GM19035 (cell line): Measurements from ENCODE around the gene PTPRCAP.
A peak's percentile ranks its signal among the peaks of the same experiment; 100 is the strongest.
"Not testable (repeated sequence)": the region's sequence is repeated elsewhere in the genome, so short reads cannot be mapped to it uniquely, and the experiment has no call there.

Source experiments
- ATAC-seq: cut with Tn5 transposase; IDR thresholded peaks from one replicate; pipeline ENCODE4 v1.9.1; 2021; ENCODE audit not compliant: unreplicated experiment

Gene PTPRCAP

DNA sequence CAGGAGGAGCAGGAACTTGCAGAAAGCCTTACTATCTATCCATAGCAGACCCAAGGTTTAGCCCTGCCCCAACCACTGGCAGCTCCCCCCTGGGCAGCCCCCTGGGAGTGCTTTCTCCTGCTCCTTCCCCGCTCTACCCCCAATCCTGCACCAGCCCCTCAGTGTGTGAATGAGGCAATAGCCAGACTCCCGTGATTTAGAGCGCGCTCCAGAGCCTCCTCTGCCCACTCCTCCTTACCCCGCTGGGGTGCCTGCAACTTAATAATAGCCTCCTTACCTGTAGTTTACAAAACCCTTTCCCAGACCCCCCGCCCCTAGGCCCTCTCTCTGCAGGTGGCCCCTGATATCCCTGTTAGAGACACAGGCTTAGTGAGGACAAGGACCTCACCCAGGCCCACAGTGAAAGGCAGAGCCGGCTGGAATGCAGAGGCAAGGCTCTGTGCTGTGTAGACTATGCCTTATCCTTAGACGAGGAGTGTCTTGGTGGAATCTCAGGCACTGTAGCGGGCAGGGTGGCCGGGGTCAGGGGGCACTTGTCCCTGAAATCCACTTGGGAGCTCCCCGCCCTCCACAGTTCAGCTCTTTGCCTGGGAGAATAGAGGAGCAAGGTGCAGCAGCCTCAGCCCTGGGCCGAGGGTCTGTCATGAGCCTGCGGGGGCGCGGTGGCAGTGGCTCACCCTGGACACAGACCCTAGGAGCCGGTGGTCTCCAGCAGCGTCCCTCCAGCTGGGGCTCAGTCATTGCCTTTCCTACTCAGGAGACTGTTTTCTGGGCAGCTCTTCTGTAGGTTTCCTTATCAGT lies 26.3 kb downstream of the PTPRCAP start:
- no peak for ATAC-seq

DNA sequence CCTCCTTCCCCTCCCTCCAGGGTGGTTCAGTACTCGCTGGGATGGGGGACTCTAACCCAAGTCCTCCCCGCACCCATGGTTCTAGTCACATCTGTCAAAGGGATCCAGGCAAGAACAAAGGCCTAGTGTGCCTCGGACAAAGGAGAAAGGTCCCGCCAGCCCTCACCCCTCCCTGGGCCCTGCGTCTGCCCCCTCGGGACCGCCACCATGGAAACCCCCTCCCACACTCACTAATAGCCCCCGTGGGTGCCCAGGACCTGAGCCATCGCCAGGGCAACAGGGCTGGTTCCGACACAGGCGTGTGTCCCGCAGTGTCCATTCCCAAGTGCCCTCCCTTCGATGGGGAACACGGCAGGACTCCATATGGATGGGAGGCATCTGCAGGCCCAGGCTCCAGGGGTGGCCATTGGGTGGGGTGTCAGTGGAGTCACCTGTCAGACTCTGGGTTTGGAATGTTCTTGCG lies 27.1 kb downstream of the PTPRCAP start:
- no peak for ATAC-seq

DNA sequence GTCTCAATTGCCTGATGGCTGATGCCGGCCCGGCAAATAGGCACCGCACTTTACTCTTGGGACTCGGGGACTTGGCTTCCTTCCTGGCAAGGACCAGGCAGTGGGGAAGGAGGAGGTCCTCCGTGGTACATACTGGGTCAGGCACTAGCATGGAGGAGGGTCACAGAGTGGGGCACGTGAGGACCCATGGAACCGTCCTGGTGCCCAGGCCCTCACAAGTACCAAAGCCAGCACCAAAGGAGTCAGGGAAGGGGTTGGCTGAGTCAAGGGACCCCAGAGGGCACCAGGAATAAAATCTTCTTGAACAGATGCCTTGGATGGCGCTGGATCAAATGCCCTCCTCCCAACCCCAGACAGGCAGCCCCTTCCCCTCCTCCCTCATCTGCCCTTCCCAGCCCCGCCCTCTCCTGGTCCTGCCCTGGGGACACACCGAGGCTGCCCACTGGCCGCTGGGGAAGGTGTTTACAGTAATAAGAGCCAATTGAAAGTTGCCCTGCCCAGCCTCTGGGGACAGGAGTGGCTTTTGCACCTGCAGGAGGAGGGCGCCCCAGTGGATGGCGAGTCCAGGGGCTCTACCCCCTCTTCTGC lies 27.6 kb downstream of the PTPRCAP start:
- no peak for ATAC-seq

DNA sequence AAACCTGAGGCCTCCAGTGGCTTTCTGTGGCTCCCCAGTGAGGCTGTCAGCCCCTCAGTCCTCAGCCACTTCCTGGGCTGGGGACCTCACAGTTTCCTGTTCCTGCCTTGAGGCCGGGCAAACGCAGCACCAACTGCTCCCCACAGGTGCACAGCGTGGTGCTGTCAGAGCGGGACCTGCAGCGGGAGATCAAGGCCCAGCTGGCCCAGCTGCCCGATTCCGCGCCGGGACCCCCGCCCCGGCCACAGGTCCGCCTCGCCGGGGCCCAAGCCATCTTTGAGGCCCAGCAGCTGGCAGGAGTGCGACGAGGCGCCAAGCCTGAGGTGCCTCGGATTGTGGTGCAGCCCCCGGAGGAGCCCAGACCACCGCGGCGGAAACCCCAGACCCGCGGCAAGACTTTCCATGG lies 28.2 kb downstream of the PTPRCAP start:
- ATAC-seq, result peak; percentile 65

DNA sequence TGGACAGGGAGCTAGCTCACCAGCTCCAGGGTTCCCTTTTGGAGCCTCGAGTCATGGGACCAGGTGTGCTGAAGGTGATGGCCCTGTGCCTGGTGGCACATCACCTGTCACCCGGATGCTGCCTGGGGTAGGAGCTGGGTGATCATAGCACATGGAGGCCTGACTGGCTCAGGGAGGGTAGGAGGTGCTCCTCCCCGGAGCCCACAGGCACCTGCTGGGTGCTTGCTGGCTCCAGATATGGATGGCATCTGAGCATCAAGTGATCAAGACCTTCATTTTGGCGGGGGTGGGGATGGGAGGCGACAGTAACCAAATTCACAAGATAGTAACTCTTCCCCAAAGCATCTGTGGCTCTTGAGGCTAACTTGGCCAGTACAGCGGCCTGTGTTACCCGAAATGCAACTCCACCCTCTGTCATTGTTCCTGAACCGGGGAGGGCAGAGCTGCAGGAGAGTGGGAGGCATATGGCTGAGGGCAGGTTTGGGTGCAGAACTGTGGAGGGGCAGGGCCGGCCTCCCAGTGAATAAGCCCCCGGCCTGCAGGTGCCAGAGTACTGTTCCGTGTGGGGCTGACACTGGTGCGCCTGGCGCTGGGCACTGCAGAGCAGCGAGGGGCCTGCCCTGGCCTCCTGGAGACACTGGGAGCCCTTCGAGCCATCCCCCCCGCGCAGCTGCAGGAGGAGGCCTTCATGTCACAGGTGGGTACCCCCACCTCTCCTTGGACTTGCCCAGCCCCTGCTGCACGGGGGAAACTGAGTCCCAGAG lies 28.9 kb downstream of the PTPRCAP start:
- peak; percentile 6 for ATAC-seq

DNA sequence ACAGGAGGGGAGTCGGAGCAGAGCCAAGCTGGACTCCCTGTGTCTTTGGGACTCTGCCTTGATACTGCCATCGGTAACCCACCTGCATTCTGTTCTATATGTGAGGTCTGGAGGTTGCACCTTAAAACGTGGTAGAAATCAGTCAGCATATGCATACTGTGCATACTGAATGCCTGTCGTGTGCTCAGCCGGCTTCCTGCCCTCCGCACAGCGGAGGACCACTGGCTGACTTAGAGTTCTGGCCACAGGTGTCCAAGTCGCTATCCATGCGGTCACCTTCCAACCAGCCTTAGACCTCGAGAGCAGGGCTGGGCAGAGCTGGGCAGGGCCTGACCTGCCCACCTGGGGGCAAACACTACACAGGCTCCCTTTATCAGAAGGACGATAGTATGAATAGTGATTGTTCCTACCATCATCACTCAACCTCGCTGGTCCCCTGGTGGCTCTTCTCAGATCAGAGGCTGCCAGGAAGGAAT lies 29.8 kb downstream of the PTPRCAP start:
- ATAC-seq, result no peak

DNA sequence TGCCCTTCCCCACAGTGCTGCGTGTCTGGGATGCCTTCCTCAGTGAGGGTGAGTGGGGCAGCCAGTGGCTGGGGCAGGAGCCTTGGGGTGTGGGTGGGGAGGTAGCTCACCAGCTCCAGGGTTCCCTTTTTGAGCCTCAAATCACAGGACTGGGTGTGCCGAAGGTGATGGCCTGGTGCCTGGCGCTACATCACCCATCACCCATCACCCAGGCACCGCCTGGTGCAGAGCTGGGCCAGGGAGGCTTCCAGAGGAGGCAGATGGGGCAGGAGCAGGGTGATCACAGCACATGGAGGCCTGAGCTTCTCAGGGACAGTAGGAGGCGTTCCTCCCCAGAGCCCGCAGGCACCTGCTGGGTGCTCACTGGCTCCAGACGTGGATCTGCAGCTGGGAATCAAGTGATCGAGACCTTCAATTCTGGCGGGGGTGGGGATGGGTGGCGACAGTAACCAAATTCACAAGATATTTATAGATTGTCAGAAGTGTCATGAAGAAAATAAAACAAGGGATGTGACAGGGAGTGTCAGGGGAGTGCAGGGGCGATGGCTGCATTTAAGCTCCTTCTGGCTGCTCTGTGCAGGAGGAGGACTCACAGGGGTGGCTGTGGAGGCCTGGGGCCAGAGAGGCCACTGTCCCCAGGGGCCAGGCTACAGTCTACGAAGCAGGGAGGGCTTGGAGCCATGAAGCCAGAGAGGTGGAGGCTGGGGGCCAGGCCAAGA lies 30.4 kb downstream of the PTPRCAP start:
- no peak for ATAC-seq

DNA sequence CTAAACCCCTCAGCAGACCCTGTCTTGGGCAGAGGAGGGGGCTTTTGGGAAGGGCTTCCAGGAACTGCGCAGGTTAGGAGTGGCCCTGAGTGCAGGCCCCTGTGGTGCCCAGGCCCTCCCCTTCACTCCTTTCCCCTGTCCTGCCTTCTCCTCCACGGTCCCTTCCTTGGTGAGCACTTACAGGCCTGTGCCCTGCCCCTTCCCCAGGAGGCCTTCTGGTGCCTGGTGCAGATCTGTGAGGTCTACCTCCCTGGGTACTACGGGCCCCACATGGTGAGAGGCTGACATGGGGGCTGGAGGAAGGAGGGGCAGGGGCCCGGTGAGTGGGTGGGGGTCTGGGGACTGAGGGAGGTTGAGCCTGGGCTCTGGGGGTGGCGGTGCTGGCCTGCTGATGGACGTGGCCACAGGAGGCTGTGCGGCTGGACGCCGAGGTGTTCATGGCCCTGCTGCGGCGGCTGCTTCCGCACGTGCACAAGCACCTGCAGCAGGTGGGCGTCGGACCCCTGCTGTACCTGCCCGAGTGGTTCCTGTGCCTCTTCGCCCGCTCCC lies 31.0 kb downstream of the PTPRCAP start:
- no peak for ATAC-seq

DNA sequence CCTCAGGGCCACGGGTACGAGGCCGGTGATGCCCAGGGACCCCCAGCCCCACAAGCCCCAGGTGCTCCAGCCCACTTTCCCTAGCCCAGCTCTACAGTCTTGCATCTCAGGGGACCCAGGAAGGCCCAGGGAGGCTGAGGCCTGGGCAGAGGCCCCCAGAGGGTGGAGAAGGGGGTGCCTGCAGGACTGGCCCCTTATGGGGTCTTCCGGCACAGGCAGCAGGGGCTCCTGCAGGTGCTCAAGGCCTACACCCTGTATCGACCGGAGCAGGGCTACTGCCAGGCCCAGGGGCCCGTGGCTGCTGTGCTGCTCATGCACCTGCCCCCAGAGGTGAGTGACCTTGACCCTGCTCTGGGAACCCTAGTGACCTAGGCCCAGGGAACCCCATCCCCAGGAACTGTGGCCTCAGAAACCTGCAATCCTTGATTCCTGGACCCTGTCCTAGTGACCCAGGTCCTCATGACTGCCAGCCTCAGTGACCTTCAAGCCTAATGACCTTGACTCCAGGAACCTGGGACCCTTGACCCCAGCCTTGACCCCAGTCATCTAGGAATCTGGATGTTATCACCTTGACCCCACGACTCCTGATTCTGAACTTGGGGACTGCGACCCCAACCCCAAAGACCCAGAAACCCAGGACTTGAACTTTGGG lies 31.7 kb downstream of the PTPRCAP start:
- ATAC-seq, result no peak

DNA sequence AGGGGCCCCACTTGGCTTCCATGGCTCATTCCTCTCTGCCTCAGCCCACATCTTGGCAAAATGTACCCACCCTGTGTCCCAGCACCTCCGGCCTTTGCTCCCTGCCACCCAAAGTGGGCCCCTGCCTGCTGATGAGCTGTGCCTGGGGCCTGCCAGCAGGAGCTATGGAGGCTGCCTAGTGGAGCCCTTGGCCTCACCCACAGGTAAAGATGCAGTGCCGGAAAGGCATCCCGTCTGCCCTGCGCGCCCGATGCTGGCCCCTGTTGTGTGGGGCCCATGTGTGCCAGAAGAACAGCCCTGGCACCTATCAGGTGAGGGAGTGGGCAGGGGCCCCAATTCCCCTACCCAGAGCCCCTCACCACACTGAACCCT lies 32.3 kb downstream of the PTPRCAP start:
- ATAC-seq, result no peak

DNA sequence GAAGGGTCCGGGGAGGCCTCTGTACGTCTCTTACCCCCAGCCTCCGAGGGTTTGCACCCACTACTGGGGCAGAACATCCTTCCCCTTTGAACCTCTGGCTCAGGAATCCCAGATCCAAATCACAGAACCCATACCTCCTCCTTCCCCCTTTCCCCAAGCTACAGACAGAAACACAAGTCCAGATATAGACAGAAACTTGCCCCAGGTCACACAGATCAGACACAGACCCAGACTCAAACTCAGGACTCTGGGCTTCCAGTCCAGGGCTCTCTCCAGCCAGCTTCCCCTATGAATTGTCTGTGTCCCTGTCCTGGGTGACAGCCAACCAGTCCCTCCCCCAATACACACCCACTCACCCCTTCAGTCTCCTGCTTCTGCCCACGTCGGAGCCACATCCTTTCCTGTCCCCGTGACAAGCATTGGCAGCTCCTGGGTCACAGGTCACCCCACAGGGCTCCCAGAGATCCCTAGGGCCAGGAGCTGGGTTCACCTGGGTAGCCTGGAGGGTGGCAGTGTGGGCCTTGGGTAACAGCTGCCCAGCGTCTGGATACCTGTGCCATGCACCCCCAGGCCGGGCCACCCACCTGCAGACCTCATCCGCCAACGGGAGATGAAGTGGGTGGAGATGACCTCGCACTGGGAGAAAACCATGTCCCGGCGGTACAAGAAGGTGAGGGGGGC lies 32.8 kb downstream of the PTPRCAP start:
- ATAC-seq, result no peak

DNA sequence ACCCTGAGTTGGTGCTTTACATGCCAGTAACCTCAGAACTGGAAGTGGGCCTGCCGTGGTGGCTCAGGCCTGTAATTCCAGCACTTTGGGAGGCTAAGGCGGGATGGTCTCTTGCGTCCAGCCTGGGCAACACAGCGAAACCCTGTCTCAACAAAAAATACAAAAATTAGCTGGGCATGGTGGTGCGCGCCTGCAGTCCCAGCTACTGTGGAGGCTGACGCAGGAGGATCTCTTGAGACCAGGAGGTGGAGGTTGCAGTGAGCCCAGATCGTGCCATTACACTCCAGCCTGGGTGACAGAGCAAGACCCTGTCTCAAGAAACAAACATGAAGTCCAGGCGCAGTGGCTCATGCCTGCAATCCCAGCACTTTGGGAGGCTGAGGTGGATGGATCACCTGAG lies 34.4 kb downstream of the PTPRCAP start:
- ATAC-seq, result not testable (repeated sequence)

DNA sequence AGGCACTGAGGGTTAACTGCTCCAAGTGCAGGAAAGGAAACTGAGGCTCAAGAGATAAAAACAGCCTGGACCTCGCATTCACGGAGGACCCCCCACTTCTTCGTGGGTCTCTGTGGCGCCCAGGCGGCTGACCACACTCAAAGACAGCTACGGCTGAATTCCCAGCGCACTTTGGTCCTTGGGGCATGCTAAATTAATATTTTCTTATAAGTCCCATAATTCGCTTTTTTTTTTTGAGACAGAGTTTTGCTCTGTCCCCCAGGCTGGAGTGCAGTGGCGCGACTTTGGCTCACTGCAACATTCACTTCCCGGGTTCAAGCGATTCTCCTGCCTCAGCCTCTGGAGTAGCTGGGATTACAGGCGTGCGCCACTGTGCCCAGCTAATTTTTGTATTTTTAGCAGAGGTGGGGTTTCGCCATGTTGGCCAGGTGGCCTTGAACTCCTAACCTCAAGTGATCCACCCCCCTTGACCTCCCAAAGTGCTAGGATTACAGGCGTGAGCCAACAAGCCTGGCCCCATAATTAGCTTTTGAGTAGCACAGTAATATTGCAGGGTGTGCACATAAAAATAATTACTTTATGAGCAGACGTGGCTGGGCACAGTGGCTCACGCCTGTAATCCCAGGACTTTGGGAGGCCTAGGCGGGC lies 35.2 kb downstream of the PTPRCAP start:
- not testable (repeated sequence) for ATAC-seq

DNA sequence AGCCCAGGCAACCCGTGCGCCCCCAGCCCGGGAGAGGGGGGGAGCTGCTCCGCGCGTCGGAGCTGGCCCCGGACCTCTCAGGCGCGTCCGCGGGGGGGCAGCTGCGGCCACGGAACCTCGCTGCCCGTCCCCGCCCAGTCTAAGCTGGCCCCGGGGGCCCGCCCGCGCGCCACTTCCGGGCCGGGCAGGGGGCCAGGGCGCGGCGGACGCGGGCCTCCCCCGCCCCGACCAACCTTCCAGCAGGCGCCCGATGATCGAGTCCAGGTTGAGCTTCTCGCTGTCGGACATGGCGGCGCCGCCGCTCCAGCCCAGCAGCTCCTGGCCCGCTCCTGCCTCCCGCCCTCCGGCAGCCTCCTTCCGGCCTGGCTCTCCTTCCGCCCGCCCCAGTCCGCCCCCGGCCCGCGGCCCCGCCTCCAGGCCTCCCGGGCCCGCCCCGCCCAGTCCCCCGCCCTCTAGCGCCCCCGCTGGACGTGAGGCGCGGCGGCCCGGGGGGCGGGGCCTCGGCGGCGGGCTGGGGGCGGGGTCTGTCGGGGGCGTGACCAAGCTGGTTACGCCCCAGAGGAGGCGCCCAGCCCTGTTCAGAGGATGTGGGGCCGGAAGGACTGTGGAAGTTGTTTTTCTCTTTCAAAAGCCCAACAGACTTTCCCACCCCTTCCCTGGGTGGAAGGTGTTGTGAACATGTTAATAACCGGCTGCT lies 35.8 kb downstream of the PTPRCAP start, which contains the start of gene PPP1CA:
Gene PPP1CA (minus strand): TSS at position 364 of the 697 bp plus-strand sequence. CDS start 76 bp downstream, at position 288.
- ATAC-seq, result peak; percentile 71

DNA sequence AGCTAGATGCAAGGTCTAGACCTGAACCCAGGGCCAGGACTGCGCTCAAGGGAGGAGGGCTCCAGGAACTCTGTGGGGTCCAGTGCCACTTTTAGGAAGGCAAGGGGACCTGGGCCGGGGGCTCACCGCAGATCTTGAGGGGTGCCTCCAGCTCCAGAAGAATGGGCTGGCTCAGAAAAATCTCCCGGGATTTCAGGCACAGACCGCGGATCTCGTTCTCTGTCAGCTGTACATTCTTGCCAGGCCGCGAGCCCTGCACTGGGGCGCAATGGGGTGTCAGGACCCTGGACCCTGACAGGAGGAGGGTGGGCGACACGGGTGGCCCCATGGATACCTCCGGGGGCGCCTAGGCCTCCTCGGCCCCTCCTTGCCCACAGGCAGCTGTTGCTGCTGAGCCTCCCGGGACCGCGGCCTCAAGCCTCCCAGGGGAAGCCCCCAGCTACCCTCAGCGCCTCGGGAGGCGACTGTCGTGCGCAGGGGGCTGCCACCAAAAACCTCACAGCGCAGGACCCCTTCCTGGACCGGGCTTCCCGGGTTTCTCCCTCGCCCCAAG lies 36.5 kb downstream of the PTPRCAP start:
- peak; percentile 23 for ATAC-seq

DNA sequence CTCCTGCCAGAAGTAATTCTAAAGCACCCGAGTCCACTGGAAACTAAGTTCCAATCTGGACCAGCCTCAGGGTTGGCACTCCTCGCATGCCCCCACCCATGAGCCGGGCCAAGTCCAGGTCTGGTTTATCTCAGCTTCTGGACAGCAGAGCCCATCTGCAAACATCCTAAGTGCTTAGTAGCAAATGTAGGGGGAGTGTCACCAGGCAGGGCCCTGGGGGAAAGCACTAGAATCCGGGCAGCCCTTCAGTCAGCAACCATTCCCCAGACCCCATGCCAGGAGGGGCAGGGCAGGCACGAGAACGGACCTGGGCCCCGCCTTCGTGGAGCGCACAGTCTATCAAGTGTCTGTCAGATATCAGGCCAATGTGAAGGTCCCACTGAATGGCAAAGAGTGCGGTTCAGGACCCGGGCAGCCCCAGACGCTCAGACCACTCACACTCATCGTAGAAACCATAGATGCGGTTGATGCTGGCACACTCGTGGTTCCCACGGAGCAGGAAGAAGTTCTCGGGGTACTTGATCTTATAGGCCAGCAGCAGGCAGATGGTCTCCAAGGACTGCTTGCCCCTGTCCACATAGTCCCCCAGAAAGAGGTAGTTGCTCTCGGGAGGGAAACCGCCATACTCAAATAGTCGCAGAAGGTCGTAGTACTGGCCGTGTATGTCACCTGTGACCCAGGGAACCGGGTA lies 37.1 kb downstream of the PTPRCAP start:
- no peak for ATAC-seq
